AG08396 (cell line): Measurements from ENCODE around the gene ARHGAP31.

Source experiments
- DNase-seq: peaks from one replicate; pipeline ENCODE4 v3.0.0; 2012; ENCODE audit warnings: low spot score, mixed read lengths

Gene ARHGAP31

GRCh38 chr3:119437691-119438258 is 143.6 kb downstream of the ARHGAP31 start:
- no peak for DNase-seq

- no peak for DNase-seq
Observed at GRCh38 chr3:119443179-119443578, 149.0 kb downstream of the ARHGAP31 start.

DNA sequence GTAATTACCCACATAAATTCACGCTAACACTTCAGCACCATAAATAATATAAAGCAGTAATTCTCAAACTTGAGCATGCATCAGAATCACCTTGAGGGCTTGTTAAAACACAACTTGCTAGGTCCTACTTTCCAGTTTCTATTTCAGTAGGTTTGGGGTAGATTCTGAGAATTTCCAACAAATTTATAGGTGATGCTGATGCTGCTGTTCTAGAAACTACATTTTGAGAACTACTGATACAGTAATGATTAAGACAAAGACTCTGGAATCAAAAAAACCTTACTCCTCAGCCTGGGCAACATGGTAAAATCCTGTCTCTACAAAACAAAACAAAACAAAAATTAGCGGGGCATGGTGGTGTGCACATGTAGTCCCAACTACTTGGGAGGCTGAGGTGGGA is 150.4 kb downstream of the ARHGAP31 start:
- no peak for DNase-seq

DNA sequence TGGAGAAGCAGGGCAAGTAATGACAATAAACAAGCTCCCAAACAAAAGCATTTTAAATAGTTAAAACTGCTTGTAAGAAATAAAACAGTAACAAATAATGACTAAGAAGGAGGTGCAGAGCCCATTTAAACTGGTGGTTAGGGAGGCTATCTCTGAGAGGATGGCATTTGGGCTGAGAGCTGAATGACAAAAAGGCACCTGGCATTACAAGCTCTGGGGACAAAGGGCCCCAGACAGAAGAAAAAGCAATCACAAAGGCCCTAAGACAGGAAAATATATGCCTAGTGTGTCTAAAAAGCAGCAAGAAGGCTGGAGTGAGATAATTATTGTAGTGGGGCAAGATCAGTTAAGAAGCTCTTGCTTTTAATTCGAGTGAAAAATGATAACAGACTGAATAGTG is 159.6 kb downstream of the ARHGAP31 start:
- DNase-seq = no peak

DNA sequence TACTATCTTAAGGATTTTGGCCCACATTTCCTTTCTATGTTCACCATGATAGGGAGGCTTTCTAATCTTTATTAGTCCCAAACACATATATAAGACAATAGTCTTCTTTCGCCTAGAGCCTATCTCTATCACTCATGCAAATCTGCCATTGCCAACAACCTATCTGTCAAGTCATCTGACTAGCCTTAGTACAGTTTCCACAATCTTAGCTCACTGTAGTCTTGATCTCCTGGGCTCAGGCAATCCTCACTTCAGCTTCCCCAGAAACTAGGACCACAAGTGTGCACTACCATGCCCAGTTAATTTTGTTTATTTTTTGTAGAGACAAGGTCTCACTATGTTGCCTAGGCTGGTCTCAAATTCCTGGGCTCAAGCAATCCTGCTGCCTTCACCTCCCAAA is 162.3 kb downstream of the ARHGAP31 start:
- no peak for DNase-seq

DNA sequence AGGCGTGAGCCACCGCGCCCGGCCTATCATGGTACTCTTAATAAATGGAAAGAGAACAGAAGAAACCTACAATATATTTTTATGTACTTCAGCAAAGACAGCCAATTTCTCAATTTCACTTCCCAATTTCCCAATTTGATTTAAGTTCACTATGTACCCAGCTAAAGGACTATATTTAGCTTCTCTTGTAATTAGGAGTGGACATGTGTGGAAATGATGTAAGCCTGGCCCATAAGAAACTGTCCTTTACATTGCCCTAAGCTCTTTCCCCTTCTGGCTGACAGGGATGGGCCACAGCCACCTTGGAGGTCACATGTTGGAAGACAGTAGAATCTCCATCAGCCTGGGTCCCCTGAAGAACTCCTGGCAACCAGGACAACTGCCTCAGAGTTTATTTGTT is 163.1 kb downstream of the ARHGAP31 start:
- no peak for DNase-seq

- peak; percentile 100 for DNase-seq
Observed at GRCh38 chr3:119463171-119464169, 169.3 kb downstream of the ARHGAP31 start, which contains the start of gene TMEM39A. TSS of gene TMEM39A (minus strand) at chr3:119463615. CDS start at chr3:119462074, 1,541 bp downstream.

DNA sequence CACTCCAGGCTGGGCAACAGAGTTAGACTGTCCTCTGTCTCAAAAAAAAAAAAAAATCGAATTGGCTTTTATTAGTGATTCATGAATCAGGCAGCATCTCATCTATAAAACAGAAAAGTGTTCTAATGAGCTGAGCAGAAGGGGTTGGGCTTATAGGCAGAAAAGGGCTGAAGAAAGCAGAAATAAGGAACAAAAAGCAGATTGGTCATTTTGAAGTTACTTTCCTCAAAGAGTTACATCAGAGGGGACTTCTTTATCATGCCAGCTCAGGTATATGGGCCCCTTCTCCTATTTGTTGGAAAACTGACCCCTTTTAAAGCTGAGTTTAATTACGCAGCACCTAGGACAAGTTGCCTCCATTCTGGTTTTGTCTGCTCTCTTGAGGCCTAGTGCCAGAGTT is 173.9 kb downstream of the ARHGAP31 start:
- DNase-seq = no peak

- no peak for DNase-seq
Observed at GRCh38 chr3:119469418-119470189, 175.4 kb downstream of the ARHGAP31 start.
